Endodermal cell (in vitro differentiated cells): Measurements from ENCODE around the gene CACNG6. TPM values are rescaled to one million over a fixed set of nuclear protein-coding genes. Genes with fewer than 3 reads are reported as not detected.

Experiments
- DNase-seq: peaks from one replicate; pipeline ENCODE4 v3.0.0-alpha.2; 2017
- H3K27ac ChIP-seq: 2 replicates; pipeline ENCODE4 v1.5.1; 2013; ENCODE audit warnings: mild to moderate bottlenecking, low read depth, low read length, moderate library complexity
- H3K27me3 ChIP-seq: 2 replicates; pipeline ENCODE4 v1.6.1; 2013; ENCODE audit warnings: mild to moderate bottlenecking, low read length, moderate library complexity; ENCODE audit not compliant: insufficient read depth, control insufficient read depth, poor library complexity, severe bottlenecking
- H3K36me3 ChIP-seq: 2 replicates; pipeline ENCODE4 v1.7.0; 2013; ENCODE audit warnings: mild to moderate bottlenecking, low read length, moderate library complexity; ENCODE audit not compliant: control insufficient read depth, insufficient read depth
- H3K4me1 ChIP-seq: one replicate; pipeline ENCODE4 v1.7.0; 2013; ENCODE audit warnings: low read length; ENCODE audit not compliant: control insufficient read depth, insufficient read depth
- H3K4me3 ChIP-seq: 2 replicates; pipeline ENCODE4 v1.5.1; 2013; ENCODE audit warnings: mild to moderate bottlenecking, low read length, moderate library complexity
- H3K9ac ChIP-seq: 2 replicates; pipeline ENCODE4 v1.6.1; 2013; ENCODE audit warnings: mild to moderate bottlenecking, low read length, moderate library complexity; ENCODE audit not compliant: poor library complexity, severe bottlenecking; ENCODE audit errors: extremely low read depth
- H3K9me3 ChIP-seq: 2 replicates; pipeline ENCODE4 v1.6.1; 2013; ENCODE audit warnings: mild to moderate bottlenecking, low read length, moderate library complexity; ENCODE audit not compliant: control insufficient read depth
- H3K27ac Mint-ChIP-seq: 2 replicates; pipeline ENCODE4 v1.8.0; 2020; ENCODE audit warnings: mixed read lengths
- H3K27me3 Mint-ChIP-seq: 2 replicates; pipeline ENCODE4 v1.8.0; 2021; ENCODE audit warnings: mild to moderate bottlenecking, mixed read lengths; ENCODE audit not compliant: insufficient read depth
- H3K36me3 Mint-ChIP-seq: 2 replicates; pipeline ENCODE4 v1.8.0; 2020; ENCODE audit warnings: low read depth, mixed read lengths
- H3K4me1 Mint-ChIP-seq: 2 replicates; pipeline ENCODE4 v1.8.0; 2020; ENCODE audit warnings: mixed read lengths
- H3K4me3 Mint-ChIP-seq: 2 replicates; pipeline ENCODE4 v1.8.0; 2020; ENCODE audit warnings: mild to moderate bottlenecking, moderate library complexity, mixed read lengths
- H3K9me3 Mint-ChIP-seq: 2 replicates; pipeline ENCODE4 v1.8.0; 2020; ENCODE audit warnings: mild to moderate bottlenecking, mixed read lengths
- CTCF ChIP-seq: fragments of 200-600 bp; sonication (generic); conservative IDR thresholded peaks from 2 replicates; pipeline ENCODE4 v1.5.0; 2021; ENCODE audit warnings: antibody characterized with exemption, mild to moderate bottlenecking
- WGBS, 2 experiments: methylation state at CpG; one replicate each; pipeline versions ENCODE4 v1.1.5 to v1.1.7; 2013; ENCODE audit warnings: missing lambda C conversion rate in 2 of 2, mixed read lengths in 1 of 2; ENCODE audit not compliant: insufficient coverage in 1 of 2, insufficient read length in 1 of 2; 5-methylcytosine and 5-hydroxymethylcytosine counted together
- total RNA-seq, 2 donors: library from RNA; stranded (reverse); fragmentation: NEBNext Ultra II Directional in 1 of 2; extraction: Animal tissue kit (Norgen Biotek cat#: 25700) in 1 of 2; gene quantifications; 2 replicates in 1 of 2; 3 replicates in 1 of 2; pipeline ENCODE4 v1.2.1, GENCODE V29; 2021

Gene CACNG6
- total RNA-seq, 2 donors from 2014 or later = 0.92 to 1.8 TPM

DNA sequence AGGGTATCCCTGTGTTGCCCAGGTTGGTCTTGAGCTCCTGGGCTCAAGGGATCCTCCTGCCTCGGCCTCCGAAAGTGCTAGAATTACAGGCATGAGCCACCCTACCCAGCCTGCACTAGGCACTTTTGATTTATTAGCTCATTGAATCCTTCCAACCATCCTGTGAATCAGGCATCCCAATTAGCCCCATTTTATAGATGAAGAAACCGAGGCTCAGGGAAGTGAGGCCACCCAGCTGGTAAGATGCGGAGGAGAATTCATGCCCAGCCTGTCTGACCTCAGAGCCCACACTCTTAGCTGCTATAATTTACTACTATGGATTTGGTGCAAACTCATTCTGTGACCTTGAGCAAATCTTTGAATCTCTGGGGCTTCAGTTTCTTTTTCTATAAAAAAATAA lies 46.5 kb upstream of the CACNG6 start:
- Histone ChIP-seq H3K36me3 (no peaks in the 10 kb centered on the region), H3K9me3 (no peaks in the 10 kb centered on the region), H3K4me1 (no peaks in the 10 kb centered on the region), H3K27ac (no peak overlapping the region), H3K9ac (no peak overlapping the region), H3K27me3 (peaks cover 23% of the 10 kb centered on the region), H3K4me3 (no peak overlapping the region)
- 94 to 96% methylated on average over 4 of the region's 4 CpGs for WGBS, 2 experiments
- H3K27me3 Mint-ChIP-seq = peaks cover 50% of the 10 kb centered on the region
- no peak overlapping the region for H3K27ac Mint-ChIP-seq
- no peak for TF ChIP-seq CTCF
- H3K4me3 Mint-ChIP-seq = no peak overlapping the region
- no peaks in the 10 kb centered on the region for H3K36me3 Mint-ChIP-seq
- peaks cover 2% of the 10 kb centered on the region for H3K4me1 Mint-ChIP-seq
- no peak for DNase-seq
- H3K9me3 Mint-ChIP-seq = no peaks in the 10 kb centered on the region

GRCh38 chr19:53945441-53945840 lies 46.0 kb upstream of the CACNG6 start:
- no peaks in the 10 kb centered on the region for H3K36me3 ChIP-seq
- H3K4me3 ChIP-seq = peak overlapping the region; percentile 56
- Mint-ChIP-seq H3K4me1 (peaks cover 2% of the 10 kb centered on the region), H3K27me3 (peaks cover 48% of the 10 kb centered on the region), H3K4me3 (no peak overlapping the region), H3K36me3 (no peaks in the 10 kb centered on the region), H3K9me3 (no peaks in the 10 kb centered on the region), H3K27ac (no peak overlapping the region)
- H3K9ac ChIP-seq = no peak overlapping the region
- peak; percentile 85 for DNase-seq
- TF ChIP-seq CTCF = no peak
- no peaks in the 10 kb centered on the region for H3K9me3 ChIP-seq
- peaks cover 23% of the 10 kb centered on the region for H3K27me3 ChIP-seq
- H3K27ac ChIP-seq = no peak overlapping the region
- WGBS, 2 experiments = 44 to 64% methylated on average over 9 of the region's 9 CpGs
- no peaks in the 10 kb centered on the region for H3K4me1 ChIP-seq

GRCh38 chr19:53945998-53946397 lies 45.4 kb upstream of the CACNG6 start:
- Histone ChIP-seq H3K27ac (no peak overlapping the region), H3K4me3 (peak overlapping the region; percentile 56), H3K9ac (no peak overlapping the region), H3K4me1 (no peaks in the 10 kb centered on the region), H3K36me3 (no peaks in the 10 kb centered on the region), H3K9me3 (no peaks in the 10 kb centered on the region), H3K27me3 (peaks cover 23% of the 10 kb centered on the region)
- Mint-ChIP-seq H3K27ac (no peak overlapping the region), H3K4me1 (peaks cover 2% of the 10 kb centered on the region), H3K4me3 (no peak overlapping the region), H3K9me3 (no peaks in the 10 kb centered on the region), H3K36me3 (no peaks in the 10 kb centered on the region), H3K27me3 (peaks cover 44% of the 10 kb centered on the region)
- DNase-seq = no peak
- TF ChIP-seq CTCF = no peak
- 100% methylated on average over 2 of the region's 2 CpGs for WGBS, 2 experiments
